ENCODE data around the gene ATG3. TPM values are rescaled to one million over a fixed set of nuclear protein-coding genes. Genes with fewer than 3 reads are reported as not detected.

Gene ATG3
- total and polyA plus RNA-seq, 2 of the 8 experiments (the other 6 are each of a cell fraction or from before 2014, with no cell fraction given) = 27.3 to 55.3 TPM

DNA sequence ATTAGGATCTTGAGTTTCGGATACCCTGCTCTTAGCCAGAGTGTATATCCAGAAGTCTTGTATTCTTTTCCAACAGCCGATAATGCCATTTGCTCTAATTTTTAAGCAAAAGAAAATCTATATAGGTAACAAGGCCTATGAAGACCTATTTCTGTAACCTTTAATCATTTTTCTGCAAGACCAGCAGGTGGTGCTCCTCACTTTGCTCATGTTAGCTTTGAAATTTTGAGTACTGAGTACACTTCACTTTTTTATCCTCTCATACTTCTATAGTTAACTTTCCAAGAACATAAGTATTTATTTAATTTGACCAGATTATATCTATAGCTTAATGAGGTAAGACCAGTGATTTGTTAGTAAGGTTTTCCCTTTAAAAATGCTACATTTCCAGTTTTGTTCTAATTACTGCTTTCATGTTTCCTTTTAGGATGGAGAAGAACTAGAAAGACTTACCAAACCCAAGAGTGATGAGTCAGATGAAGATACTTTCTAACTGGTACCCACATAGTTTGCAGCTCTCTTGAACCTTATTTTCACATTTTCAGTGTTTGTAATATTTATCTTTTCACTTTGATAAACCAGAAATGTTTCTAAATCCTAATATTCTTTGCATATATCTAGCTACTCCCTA is 20.6 kb upstream of the ATG3 start:
- Histone ChIP-seq H4K8ac (ENCODE audit: extremely low read depth, insufficient read depth, low read length) (no peak overlapping the region), H2BK12ac (ENCODE audit: low read depth, low read length) (no peak overlapping the region), H2AFZ (ENCODE audit: low read length) (no peak overlapping the region), H2BK5ac (ENCODE audit: low read depth, low read length) (no peak overlapping the region), H2AK5ac (ENCODE audit: low read depth, low read length) (no peak overlapping the region), H3K9me3 (ENCODE audit: insufficient read depth in 2 of 2, low read depth in 1 of 2, low read length in 1 of 2) (no peaks in the 10 kb centered on the region), H2BK120ac (replicated peaks; ENCODE audit: low read depth, low read length) (no peak overlapping the region), H3K4ac (replicated peaks; ENCODE audit: insufficient read length, low read depth, low read length) (no peak overlapping the region), H3K18ac (ENCODE audit: extremely low read depth, low read length) (no peak overlapping the region), H3K9ac (replicated peaks in 1 of 4; ENCODE audit: extremely low read depth in 1 of 4, low read depth in 3 of 4, low read length in 3 of 4) (no peak overlapping the region), H3K4me3 (ENCODE audit: extremely low read depth in 1 of 4, insufficient read depth in 2 of 4, low read depth in 3 of 4, low read length in 4 of 4) (no peak overlapping the region), H3K23me2 (ENCODE audit: low read depth, low read length) (no peaks in the 10 kb centered on the region), H4K5ac (ENCODE audit: insufficient read length, low read depth, low read length) (no peak overlapping the region), H2BK15ac (ENCODE audit: low read length) (no peak overlapping the region), H3K36me3 (ENCODE audit: control insufficient read depth in 2 of 4, insufficient read depth in 4 of 4, low read length in 3 of 4) (peaks cover 0 to 39% (median 8%) of the 10 kb centered on the region in 4 experiments; a peak in 4 of 8 replicates), H3K14ac (ENCODE audit: insufficient read length) (no peak overlapping the region), H3K27ac (ENCODE audit: low read depth, low read length) (no peak overlapping the region), H2BK20ac (ENCODE audit: low read length) (no peak overlapping the region), H3K79me1 (ENCODE audit: low read depth, low read length) (no peaks in the 10 kb centered on the region), H3K4me1 (replicated peaks in 1 of 4; ENCODE audit: control insufficient read depth in 3 of 4, insufficient read depth in 4 of 4, low read length in 3 of 4) (no peaks in the 10 kb centered on the region; a peak in 1 of 7 replicates), H3K27me3 (replicated peaks in 1 of 4; ENCODE audit: control insufficient read depth in 3 of 4, extremely low read depth in 1 of 4, insufficient read depth in 3 of 4, low read length in 3 of 4) (no peaks in the 10 kb centered on the region), H3K79me2 (ENCODE audit: control insufficient read depth in 1 of 2, insufficient read depth in 2 of 2, low read length in 2 of 2) (no peaks in the 10 kb centered on the region), H4K20me1 (replicated peaks in 1 of 2; ENCODE audit: control insufficient read depth in 1 of 2, insufficient read depth in 2 of 2, low read length in 2 of 2) (no peaks in the 10 kb centered on the region), H3K4me2 (ENCODE audit: insufficient read depth in 1 of 2, low read depth in 2 of 2, low read length in 2 of 2) (no peak overlapping the region), H4K91ac (replicated peaks; ENCODE audit: insufficient read length, low read length) (no peak overlapping the region), H3K23ac (ENCODE audit: insufficient read length) (no peak overlapping the region), H3K56ac (replicated peaks; ENCODE audit: insufficient read length, low read depth, low read length) (no peak overlapping the region)
- FAIRE-seq = peak; percentile 78
- POLR2A ChIA-PET (ENCODE audit: partially characterized antibody) = interaction anchor here (2.3 kb wide), 1 partner anchor 60 kb away, joined by 9 read pairs; no protein-coding TSS in a partner anchor
- CTCF ChIA-PET (ENCODE audit: partially characterized antibody) = interaction anchor here (0.7 to 2.3 kb wide), 35 partner anchors 8 to 445 kb away, joined by 3 to 25 read pairs (median 6); partner anchors contain the start of gene CCDC80
- no peak for DNase-seq (ENCODE audit: low read depth in 1 of 2, low spot score in 2 of 2)
- WGBS, 2 experiments (ENCODE audit: extremely low coverage in 1 of 2, insufficient coverage in 1 of 2, insufficient read length in 1 of 2, insufficient replicate concordance in 2 of 2, low coverage in 1 of 2, low lambda C conversion rate in 2 of 2, missing lambda C conversion rate in 1 of 2) = 73% methylated on average over 2 of the region's 2 CpGs; no CpG with 5 or more reads in 1 of the 2 experiments
- no peak for TF ChIP-seq CHD2 (IDR thresholded peaks at IDR 0.05; ENCODE audit: low read length)
- TF ChIP-seq RAD21 (IDR thresholded peaks at IDR 0.05 in 1 of 2, conservative IDR thresholded peaks at IDR 0.05 in 1 of 2; ENCODE audit: low read depth in 2 of 2, low read length in 2 of 2) = peak; percentile 74 to 80
- TF ChIP-seq HDAC6 (IDR thresholded peaks at IDR 0.05; ENCODE audit: low read depth, low read length) = no peak
- TF ChIP-seq CBX5 (IDR thresholded peaks at IDR 0.05; ENCODE audit: low read depth, low read length) = no peak
- TF ChIP-seq EZH2 (IDR thresholded peaks at IDR 0.05; ENCODE audit: low read depth, low read length, severe bottlenecking) = no peak
- TF ChIP-seq, protein P1, sequence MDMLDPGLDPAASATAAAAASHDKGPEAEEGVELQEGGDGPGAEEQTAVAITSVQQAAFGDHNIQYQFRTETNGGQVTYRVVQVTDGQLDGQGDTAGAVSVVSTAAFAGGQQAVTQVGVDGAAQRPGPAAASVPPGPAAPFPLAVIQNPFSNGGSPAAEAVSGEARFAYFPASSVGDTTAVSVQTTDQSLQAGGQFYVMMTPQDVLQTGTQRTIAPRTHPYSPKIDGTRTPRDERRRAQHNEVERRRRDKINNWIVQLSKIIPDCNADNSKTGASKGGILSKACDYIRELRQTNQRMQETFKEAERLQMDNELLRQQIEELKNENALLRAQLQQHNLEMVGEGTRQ (IDR thresholded peaks at IDR 0.05; ENCODE audit: low read length) = no peak
- TF ChIP-seq TEAD4 (IDR thresholded peaks at IDR 0.05; ENCODE audit: low read depth, low read length) = no peak
- TF ChIP-seq, protein P2, sequence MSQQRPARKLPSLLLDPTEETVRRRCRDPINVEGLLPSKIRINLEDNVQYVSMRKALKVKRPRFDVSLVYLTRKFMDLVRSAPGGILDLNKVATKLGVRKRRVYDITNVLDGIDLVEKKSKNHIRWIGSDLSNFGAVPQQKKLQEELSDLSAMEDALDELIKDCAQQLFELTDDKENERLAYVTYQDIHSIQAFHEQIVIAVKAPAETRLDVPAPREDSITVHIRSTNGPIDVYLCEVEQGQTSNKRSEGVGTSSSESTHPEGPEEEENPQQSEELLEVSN (IDR thresholded peaks at IDR 0.05) = no peak
- no peak for TF ChIP-seq KDM1A (IDR thresholded peaks at IDR 0.05; ENCODE audit: borderline replicate concordance, low read length)
- TF ChIP-seq RXRA (IDR thresholded peaks at IDR 0.05; ENCODE audit: insufficient read depth, low read depth, low read length) = no peak
